WTC11 (cell line): ENCODE data around the gene CLEC4E. TPM values are rescaled to one million over a fixed set of nuclear protein-coding genes. Genes with fewer than 3 reads are reported as not detected.

ENCODE experiments used
- ATAC-seq: fragments of 200-7000 bp; cut with Tn5 transposase; 2 replicates; pipeline ENCODE4 v1.10.0; 2021; ENCODE audit warnings: mild to moderate bottlenecking, moderate library complexity
- CTCF ChIA-PET: fragments of 300-600 bp; sonication (Branson Sonifier 250); formaldehyde crosslinking; loops from one replicate; lab custom pipeline; 2021; ENCODE audit warnings: antibody characterized with exemption; lab: Charles Lee
- POLR2A ChIA-PET: fragments of 350-600 bp; sonication (Branson Sonifier 250); formaldehyde crosslinking; loops from one replicate; lab custom pipeline; 2021; ENCODE audit warnings: antibody characterized with exemption; lab: Charles Lee
- DNase-seq: peaks from one replicate; pipeline ENCODE4 v3.0.0; 2021; ENCODE audit warnings: low spot score
- H3K27ac Mint-ChIP-seq: 2 replicates; pipeline ENCODE4 v1.8.0; 2021; ENCODE audit warnings: mixed read lengths
- H3K27me3 Mint-ChIP-seq: 2 replicates; pipeline ENCODE4 v1.8.0; 2021; ENCODE audit warnings: low read depth, mild to moderate bottlenecking, moderate library complexity, mixed read lengths
- H3K36me3 Mint-ChIP-seq: 2 replicates; pipeline ENCODE4 v1.8.0; 2021; ENCODE audit warnings: mixed read lengths
- H3K4me1 Mint-ChIP-seq: 2 replicates; pipeline ENCODE4 v1.8.0; 2022; ENCODE audit warnings: mixed read lengths
- H3K4me3 Mint-ChIP-seq: 2 replicates; pipeline ENCODE4 v1.8.0; 2021; ENCODE audit warnings: mild to moderate bottlenecking, moderate library complexity, mixed read lengths
- H3K9me3 Mint-ChIP-seq: 2 replicates; pipeline ENCODE4 v1.8.0; 2021; ENCODE audit warnings: mixed read lengths
- NFE2L1 ChIP-seq: sonication (generic); formaldehyde crosslinking; IDR thresholded peaks from 2 replicates; pipeline ENCODE4 v1.8.1; 2023; ENCODE audit warnings: missing genetic modification reagents
- NFYB ChIP-seq: sonication (generic); formaldehyde crosslinking; conservative IDR thresholded peaks from 2 replicates; pipeline ENCODE4 v1.8.0; 2022; ENCODE audit warnings: low read depth, missing genetic modification reagents
- NR2C2 ChIP-seq: sonication (generic); formaldehyde crosslinking; IDR thresholded peaks from 2 replicates; pipeline ENCODE4 v1.8.0; 2022; ENCODE audit warnings: mild to moderate bottlenecking, missing genetic modification reagents
- PRDM15 ChIP-seq: sonication (generic); formaldehyde crosslinking; IDR thresholded peaks from 2 replicates; pipeline ENCODE4 v1.8.0; 2022; ENCODE audit warnings: missing genetic modification reagents
- SMAD4 ChIP-seq: sonication (generic); formaldehyde crosslinking; IDR thresholded peaks from 2 replicates; pipeline ENCODE4 v1.8.0; 2022; ENCODE audit warnings: mild to moderate bottlenecking, missing genetic modification reagents
- STAT6 ChIP-seq: sonication (generic); formaldehyde crosslinking; conservative IDR thresholded peaks from 2 replicates; pipeline ENCODE4 v1.8.1; 2023; ENCODE audit warnings: mild to moderate bottlenecking, low read depth, missing genetic modification reagents, moderate library complexity
- TEAD1 ChIP-seq: sonication (generic); formaldehyde crosslinking; IDR thresholded peaks from 2 replicates; pipeline ENCODE4 v1.8.0; 2022; ENCODE audit warnings: mild to moderate bottlenecking, missing genetic modification reagents
- USF1 ChIP-seq: sonication (generic); formaldehyde crosslinking; IDR thresholded peaks from 2 replicates; pipeline ENCODE4 v1.8.0; 2022; ENCODE audit warnings: mild to moderate bottlenecking, missing genetic modification reagents
- total RNA-seq: library from RNA; stranded (reverse); gene quantifications from 3 replicates; pipeline ENCODE4 v1.2.3, GENCODE V29; 2021
- TF ChIP-seq, protein P1 (sequence below): sonication (generic); formaldehyde crosslinking; IDR thresholded peaks from 2 replicates; pipeline ENCODE4 v1.8.0; 2023; ENCODE audit warnings: mild to moderate bottlenecking, missing genetic modification reagents
- TF ChIP-seq, protein P2 (sequence below): fragments of 250-450 bp; sonication (Bioruptor Pico); IDR thresholded peaks from 2 replicates; pipeline ENCODE4 v2.1.2; 2022; ENCODE audit warnings: mild to moderate bottlenecking, moderate library complexity
- TF ChIP-seq, protein P3 (sequence below): fragments of 250-450 bp; sonication (Bioruptor Pico); IDR thresholded peaks from 2 replicates; pipeline ENCODE4 v1.9.0; 2021; ENCODE audit warnings: mild to moderate bottlenecking, borderline replicate concordance
- TF ChIP-seq, protein P4 (sequence below): sonication (generic); formaldehyde crosslinking; IDR thresholded peaks from 2 replicates; pipeline ENCODE4 v1.8.1; 2023; ENCODE audit warnings: mild to moderate bottlenecking, moderate library complexity, missing genetic modification reagents

Gene CLEC4E
- total RNA-seq, 1 experiment from 2014 or later: not detected

- TF ChIP-seq, protein P1, sequence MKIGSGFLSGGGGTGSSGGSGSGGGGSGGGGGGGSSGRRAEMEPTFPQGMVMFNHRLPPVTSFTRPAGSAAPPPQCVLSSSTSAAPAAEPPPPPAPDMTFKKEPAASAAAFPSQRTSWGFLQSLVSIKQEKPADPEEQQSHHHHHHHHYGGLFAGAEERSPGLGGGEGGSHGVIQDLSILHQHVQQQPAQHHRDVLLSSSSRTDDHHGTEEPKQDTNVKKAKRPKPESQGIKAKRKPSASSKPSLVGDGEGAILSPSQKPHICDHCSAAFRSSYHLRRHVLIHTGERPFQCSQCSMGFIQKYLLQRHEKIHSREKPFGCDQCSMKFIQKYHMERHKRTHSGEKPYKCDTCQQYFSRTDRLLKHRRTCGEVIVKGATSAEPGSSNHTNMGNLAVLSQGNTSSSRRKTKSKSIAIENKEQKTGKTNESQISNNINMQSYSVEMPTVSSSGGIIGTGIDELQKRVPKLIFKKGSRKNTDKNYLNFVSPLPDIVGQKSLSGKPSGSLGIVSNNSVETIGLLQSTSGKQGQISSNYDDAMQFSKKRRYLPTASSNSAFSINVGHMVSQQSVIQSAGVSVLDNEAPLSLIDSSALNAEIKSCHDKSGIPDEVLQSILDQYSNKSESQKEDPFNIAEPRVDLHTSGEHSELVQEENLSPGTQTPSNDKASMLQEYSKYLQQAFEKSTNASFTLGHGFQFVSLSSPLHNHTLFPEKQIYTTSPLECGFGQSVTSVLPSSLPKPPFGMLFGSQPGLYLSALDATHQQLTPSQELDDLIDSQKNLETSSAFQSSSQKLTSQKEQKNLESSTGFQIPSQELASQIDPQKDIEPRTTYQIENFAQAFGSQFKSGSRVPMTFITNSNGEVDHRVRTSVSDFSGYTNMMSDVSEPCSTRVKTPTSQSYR (CRISPR knock-in tag): no peak
- TF ChIP-seq STAT6 (no peak), USF1 (CRISPR knock-in tag) (no peak), TEAD1 (CRISPR knock-in tag) (no peak), NFE2L1 (CRISPR knock-in tag) (no peak)
- TF ChIP-seq, protein P2, sequence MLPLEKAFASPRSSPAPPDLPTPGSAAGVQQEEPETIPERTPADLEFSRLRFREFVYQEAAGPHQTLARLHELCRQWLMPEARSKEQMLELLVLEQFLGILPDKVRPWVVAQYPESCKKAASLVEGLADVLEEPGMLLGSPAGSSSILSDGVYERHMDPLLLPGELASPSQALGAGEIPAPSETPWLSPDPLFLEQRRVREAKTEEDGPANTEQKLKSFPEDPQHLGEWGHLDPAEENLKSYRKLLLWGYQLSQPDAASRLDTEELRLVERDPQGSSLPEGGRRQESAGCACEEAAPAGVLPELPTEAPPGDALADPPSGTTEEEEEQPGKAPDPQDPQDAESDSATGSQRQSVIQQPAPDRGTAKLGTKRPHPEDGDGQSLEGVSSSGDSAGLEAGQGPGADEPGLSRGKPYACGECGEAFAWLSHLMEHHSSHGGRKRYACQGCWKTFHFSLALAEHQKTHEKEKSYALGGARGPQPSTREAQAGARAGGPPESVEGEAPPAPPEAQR: no peak
Measured at GRCh38 chr12:8549381-8549780, 8.7 kb upstream of the CLEC4E start (continued).

- DNase-seq: no peak
- no peak for ATAC-seq
- peaks cover 6% of the 10 kb centered on the region; the same call in 1 of the 2 replicates for H3K9me3 Mint-ChIP-seq
- H3K4me1 Mint-ChIP-seq: 0 out of 2 replicates have a peak, but pooled peaks cover 5% of the 10 kb centered on the region
- no peak overlapping the region for H3K27ac Mint-ChIP-seq
- H3K36me3 Mint-ChIP-seq: no peaks in the 10 kb centered on the region
- ChIA-PET CTCF (no interaction called here), POLR2A (no interaction called here)
- H3K4me3 Mint-ChIP-seq: no peak overlapping the region
- H3K27me3 Mint-ChIP-seq: no peaks in the 10 kb centered on the region; the same call in 1 of the 2 replicates
- TF ChIP-seq, protein P2: no peak
- TF ChIP-seq SMAD4 (CRISPR knock-in tag): no peak
- no peak for TF ChIP-seq NR2C2 (CRISPR knock-in tag)
- no peak for TF ChIP-seq PRDM15 (CRISPR knock-in tag)
- TF ChIP-seq, protein P1 (CRISPR knock-in tag): no peak
- TF ChIP-seq, protein P3, sequence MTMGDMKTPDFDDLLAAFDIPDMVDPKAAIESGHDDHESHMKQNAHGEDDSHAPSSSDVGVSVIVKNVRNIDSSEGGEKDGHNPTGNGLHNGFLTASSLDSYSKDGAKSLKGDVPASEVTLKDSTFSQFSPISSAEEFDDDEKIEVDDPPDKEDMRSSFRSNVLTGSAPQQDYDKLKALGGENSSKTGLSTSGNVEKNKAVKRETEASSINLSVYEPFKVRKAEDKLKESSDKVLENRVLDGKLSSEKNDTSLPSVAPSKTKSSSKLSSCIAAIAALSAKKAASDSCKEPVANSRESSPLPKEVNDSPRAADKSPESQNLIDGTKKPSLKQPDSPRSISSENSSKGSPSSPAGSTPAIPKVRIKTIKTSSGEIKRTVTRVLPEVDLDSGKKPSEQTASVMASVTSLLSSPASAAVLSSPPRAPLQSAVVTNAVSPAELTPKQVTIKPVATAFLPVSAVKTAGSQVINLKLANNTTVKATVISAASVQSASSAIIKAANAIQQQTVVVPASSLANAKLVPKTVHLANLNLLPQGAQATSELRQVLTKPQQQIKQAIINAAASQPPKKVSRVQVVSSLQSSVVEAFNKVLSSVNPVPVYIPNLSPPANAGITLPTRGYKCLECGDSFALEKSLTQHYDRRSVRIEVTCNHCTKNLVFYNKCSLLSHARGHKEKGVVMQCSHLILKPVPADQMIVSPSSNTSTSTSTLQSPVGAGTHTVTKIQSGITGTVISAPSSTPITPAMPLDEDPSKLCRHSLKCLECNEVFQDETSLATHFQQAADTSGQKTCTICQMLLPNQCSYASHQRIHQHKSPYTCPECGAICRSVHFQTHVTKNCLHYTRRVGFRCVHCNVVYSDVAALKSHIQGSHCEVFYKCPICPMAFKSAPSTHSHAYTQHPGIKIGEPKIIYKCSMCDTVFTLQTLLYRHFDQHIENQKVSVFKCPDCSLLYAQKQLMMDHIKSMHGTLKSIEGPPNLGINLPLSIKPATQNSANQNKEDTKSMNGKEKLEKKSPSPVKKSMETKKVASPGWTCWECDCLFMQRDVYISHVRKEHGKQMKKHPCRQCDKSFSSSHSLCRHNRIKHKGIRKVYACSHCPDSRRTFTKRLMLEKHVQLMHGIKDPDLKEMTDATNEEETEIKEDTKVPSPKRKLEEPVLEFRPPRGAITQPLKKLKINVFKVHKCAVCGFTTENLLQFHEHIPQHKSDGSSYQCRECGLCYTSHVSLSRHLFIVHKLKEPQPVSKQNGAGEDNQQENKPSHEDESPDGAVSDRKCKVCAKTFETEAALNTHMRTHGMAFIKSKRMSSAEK: no peak
- TF ChIP-seq, protein P4, sequence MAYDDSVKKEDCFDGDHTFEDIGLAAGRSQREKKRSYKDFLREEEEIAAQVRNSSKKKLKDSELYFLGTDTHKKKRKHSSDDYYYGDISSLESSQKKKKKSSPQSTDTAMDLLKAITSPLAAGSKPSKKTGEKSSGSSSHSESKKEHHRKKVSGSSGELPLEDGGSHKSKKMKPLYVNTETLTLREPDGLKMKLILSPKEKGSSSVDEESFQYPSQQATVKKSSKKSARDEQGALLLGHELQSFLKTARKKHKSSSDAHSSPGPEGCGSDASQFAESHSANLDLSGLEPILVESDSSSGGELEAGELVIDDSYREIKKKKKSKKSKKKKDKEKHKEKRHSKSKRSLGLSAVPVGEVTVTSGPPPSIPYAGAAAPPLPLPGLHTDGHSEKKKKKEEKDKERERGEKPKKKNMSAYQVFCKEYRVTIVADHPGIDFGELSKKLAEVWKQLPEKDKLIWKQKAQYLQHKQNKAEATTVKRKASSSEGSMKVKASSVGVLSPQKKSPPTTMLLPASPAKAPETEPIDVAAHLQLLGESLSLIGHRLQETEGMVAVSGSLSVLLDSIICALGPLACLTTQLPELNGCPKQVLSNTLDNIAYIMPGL (CRISPR knock-in tag): no peak
- no peak for TF ChIP-seq NFYB (CRISPR knock-in tag)
Measured at GRCh38 chr12:8548192-8548591, 7.5 kb upstream of the CLEC4E start.
